HepG2 (cell line): ENCODE data around the gene CARS1.

Experiments used
- AKAP8 ChIP-seq: sonication (generic); formaldehyde crosslinking; IDR thresholded peaks from 2 replicates; pipeline ENCODE4 v1.5.1; 2020; ENCODE audit warnings: mild to moderate bottlenecking, missing genetic modification reagents
- CEBPB ChIP-seq: IDR thresholded peaks from 2 replicates; pipeline ENCODE4 v1.6.1; 2011; ENCODE audit warnings: low read depth, low read length, improper control_type of control experiment, borderline replicate concordance
- CTCF ChIP-seq: sonication (generic); formaldehyde crosslinking; IDR thresholded peaks from 2 replicates; pipeline ENCODE4 v1.5.0; 2020; ENCODE audit warnings: mild to moderate bottlenecking, missing genetic modification reagents, moderate library complexity
- ZBTB39 ChIP-seq: sonication (generic); formaldehyde crosslinking; IDR thresholded peaks from 2 replicates; pipeline ENCODE4 v1.5.0; 2020; ENCODE audit warnings: missing genetic modification reagents
- ZFP36 ChIP-seq: fragments of 150-350 bp; IDR thresholded peaks from 2 replicates; pipeline ENCODE4 v1.6.1; 2018; ENCODE audit warnings: borderline replicate concordance, low read length, low read depth; ENCODE audit not compliant: partially characterized antibody
- ZNF275 ChIP-seq: sonication (generic); formaldehyde crosslinking; IDR thresholded peaks from 2 replicates; pipeline ENCODE4 v1.8.0; 2022; ENCODE audit warnings: missing genetic modification reagents, mild to moderate bottlenecking, inconsistent platforms, borderline replicate concordance
- ZNF468 ChIP-seq: sonication (generic); formaldehyde crosslinking; IDR thresholded peaks from 2 replicates; pipeline ENCODE4 v1.8.0; 2022; ENCODE audit warnings: mild to moderate bottlenecking, moderate library complexity, missing genetic modification reagents
- TF ChIP-seq, protein P1 (sequence below): sonication (generic); formaldehyde crosslinking; IDR thresholded peaks from 2 replicates; pipeline ENCODE4 v1.5.0; 2020; ENCODE audit warnings: missing genetic modification reagents
- TF ChIP-seq, protein P2 (sequence below): sonication (generic); formaldehyde crosslinking; IDR thresholded peaks from 2 replicates; pipeline ENCODE4 v1.4.0; 2020; ENCODE audit warnings: missing genetic modification reagents, mild to moderate bottlenecking, borderline replicate concordance

DNA sequence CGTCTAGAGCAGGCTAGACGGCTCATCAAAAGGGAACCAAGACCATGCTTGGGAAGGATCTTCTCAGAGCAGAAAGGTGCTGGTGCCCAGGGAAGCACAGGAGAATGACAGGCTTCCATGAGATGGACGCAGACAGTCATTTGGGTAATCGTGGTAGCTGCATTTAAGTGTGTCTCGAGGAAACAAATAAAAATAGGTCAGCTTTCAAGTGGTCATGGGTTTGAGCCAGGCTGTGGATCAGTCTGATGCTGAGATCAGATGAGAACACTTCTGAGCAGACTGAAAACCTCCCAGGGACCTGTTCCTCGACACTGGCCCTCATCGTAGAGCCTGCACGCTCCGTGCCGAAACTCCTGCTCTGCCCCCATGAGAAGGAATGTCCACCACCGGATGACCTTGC is 4.7 kb downstream of the CARS1 start:
- TF ChIP-seq, protein P1, sequence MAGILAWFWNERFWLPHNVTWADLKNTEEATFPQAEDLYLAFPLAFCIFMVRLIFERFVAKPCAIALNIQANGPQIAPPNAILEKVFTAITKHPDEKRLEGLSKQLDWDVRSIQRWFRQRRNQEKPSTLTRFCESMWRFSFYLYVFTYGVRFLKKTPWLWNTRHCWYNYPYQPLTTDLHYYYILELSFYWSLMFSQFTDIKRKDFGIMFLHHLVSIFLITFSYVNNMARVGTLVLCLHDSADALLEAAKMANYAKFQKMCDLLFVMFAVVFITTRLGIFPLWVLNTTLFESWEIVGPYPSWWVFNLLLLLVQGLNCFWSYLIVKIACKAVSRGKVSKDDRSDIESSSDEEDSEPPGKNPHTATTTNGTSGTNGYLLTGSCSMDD (CRISPR knock-in tag) = no peak
- TF ChIP-seq ZNF468 (CRISPR knock-in tag) = no peak
- TF ChIP-seq ZBTB39 = no peak
- TF ChIP-seq ZNF275 (CRISPR knock-in tag) = no peak
- TF ChIP-seq, protein P2, sequence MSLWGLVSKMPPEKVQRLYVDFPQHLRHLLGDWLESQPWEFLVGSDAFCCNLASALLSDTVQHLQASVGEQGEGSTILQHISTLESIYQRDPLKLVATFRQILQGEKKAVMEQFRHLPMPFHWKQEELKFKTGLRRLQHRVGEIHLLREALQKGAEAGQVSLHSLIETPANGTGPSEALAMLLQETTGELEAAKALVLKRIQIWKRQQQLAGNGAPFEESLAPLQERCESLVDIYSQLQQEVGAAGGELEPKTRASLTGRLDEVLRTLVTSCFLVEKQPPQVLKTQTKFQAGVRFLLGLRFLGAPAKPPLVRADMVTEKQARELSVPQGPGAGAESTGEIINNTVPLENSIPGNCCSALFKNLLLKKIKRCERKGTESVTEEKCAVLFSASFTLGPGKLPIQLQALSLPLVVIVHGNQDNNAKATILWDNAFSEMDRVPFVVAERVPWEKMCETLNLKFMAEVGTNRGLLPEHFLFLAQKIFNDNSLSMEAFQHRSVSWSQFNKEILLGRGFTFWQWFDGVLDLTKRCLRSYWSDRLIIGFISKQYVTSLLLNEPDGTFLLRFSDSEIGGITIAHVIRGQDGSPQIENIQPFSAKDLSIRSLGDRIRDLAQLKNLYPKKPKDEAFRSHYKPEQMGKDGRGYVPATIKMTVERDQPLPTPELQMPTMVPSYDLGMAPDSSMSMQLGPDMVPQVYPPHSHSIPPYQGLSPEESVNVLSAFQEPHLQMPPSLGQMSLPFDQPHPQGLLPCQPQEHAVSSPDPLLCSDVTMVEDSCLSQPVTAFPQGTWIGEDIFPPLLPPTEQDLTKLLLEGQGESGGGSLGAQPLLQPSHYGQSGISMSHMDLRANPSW (CRISPR knock-in tag) = no peak
- no peak for TF ChIP-seq CEBPB
- no peak for TF ChIP-seq ZFP36
- no peak for TF ChIP-seq AKAP8
- no peak for TF ChIP-seq CTCF
